ENCODE results near the gene ADGRV1. TPM values are rescaled to one million over a fixed set of nuclear protein-coding genes. Genes with fewer than 3 reads are reported as not detected.

ADGRV1 gene
- total and polyA plus RNA-seq, 9 of the 15 experiments (the other 6 are each of a cell fraction or from before 2014, with no cell fraction given) = 21.7 to 156 (median 58.2) TPM

DNA sequence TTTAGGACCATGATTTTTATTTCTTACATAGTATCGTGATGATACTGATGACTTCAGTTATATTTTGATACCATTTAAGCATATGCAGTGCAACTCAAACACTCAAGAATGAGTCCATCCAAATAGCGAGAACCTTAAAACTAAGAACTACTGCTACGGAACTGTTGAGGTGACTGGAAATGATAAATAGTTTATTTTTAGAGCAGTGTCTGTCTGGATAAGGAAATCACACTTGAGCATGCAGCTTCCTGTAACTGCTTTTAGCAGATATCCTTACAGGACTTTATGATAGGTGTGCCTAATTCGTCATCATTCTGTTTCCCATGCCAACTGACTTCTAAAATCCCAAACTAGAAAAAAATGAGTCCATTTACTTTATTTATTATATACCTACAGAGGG, 85.5 kb downstream of the ADGRV1 start (continued):
- TF ChIP-seq, protein P1, sequence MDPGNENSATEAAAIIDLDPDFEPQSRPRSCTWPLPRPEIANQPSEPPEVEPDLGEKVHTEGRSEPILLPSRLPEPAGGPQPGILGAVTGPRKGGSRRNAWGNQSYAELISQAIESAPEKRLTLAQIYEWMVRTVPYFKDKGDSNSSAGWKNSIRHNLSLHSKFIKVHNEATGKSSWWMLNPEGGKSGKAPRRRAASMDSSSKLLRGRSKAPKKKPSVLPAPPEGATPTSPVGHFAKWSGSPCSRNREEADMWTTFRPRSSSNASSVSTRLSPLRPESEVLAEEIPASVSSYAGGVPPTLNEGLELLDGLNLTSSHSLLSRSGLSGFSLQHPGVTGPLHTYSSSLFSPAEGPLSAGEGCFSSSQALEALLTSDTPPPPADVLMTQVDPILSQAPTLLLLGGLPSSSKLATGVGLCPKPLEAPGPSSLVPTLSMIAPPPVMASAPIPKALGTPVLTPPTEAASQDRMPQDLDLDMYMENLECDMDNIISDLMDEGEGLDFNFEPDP (CRISPR knock-in tag; IDR thresholded peaks at IDR 0.05) = no peak
- TF ChIP-seq, protein P2, sequence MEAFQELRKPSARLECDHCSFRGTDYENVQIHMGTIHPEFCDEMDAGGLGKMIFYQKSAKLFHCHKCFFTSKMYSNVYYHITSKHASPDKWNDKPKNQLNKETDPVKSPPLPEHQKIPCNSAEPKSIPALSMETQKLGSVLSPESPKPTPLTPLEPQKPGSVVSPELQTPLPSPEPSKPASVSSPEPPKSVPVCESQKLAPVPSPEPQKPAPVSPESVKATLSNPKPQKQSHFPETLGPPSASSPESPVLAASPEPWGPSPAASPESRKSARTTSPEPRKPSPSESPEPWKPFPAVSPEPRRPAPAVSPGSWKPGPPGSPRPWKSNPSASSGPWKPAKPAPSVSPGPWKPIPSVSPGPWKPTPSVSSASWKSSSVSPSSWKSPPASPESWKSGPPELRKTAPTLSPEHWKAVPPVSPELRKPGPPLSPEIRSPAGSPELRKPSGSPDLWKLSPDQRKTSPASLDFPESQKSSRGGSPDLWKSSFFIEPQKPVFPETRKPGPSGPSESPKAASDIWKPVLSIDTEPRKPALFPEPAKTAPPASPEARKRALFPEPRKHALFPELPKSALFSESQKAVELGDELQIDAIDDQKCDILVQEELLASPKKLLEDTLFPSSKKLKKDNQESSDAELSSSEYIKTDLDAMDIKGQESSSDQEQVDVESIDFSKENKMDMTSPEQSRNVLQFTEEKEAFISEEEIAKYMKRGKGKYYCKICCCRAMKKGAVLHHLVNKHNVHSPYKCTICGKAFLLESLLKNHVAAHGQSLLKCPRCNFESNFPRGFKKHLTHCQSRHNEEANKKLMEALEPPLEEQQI (IDR thresholded peaks at IDR 0.05) = no peak; the same call in 1 of the 2 replicates
- TF ChIP-seq NFIC (IDR thresholded peaks at IDR 0.05) (peak; percentile 91), OTX1 (CRISPR knock-in tag; IDR thresholded peaks at IDR 0.05) (no peak), ETV6 (IDR thresholded peaks at IDR 0.05; ENCODE audit: borderline replicate concordance in 1 of 2, low read depth in 2 of 2, low read length in 1 of 2) (peak in 1 of 2 experiments; percentile 75; a peak in 2 of 4 replicates), ETV6 (CRISPR knock-in tag; IDR thresholded peaks at IDR 0.05; ENCODE audit: borderline replicate concordance) (no peak), NCOA4 (IDR thresholded peaks at IDR 0.05; ENCODE audit: partially characterized antibody) (no peak), SRSF3 (IDR thresholded peaks at IDR 0.05; ENCODE audit: insufficient read depth, low read length) (no peak), RBBP5 (IDR thresholded peaks at IDR 0.05; ENCODE audit: borderline replicate concordance, insufficient read depth, low read length, poor library complexity, severe bottlenecking) (no peak), RFX1 (IDR thresholded peaks at IDR 0.05) (peak; percentile 80), ZNF707 (CRISPR knock-in tag; conservative IDR thresholded peaks at IDR 0.05) (no peak), KLF10 (CRISPR knock-in tag; IDR thresholded peaks at IDR 0.05) (no peak), SP1 (CRISPR knock-in tag; IDR thresholded peaks at IDR 0.05) (no peak), NUFIP1 (IDR thresholded peaks at IDR 0.05; ENCODE audit: partially characterized antibody) (no peak), MEF2D (tag; conservative IDR thresholded peaks at IDR 0.05; ENCODE audit: low read depth) (peak; percentile 99), GATAD2A (IDR thresholded peaks at IDR 0.05) (no peak), ZNF12 (CRISPR knock-in tag; IDR thresholded peaks at IDR 0.05) (no peak), ZNF197 (CRISPR knock-in tag; IDR thresholded peaks at IDR 0.05; ENCODE audit: low read depth) (peak; percentile 78; the same call in 1 of the 2 replicates), NFIX (CRISPR knock-in tag; IDR thresholded peaks at IDR 0.05; ENCODE audit: low read depth) (no peak)
- TF ChIP-seq, protein P3, sequence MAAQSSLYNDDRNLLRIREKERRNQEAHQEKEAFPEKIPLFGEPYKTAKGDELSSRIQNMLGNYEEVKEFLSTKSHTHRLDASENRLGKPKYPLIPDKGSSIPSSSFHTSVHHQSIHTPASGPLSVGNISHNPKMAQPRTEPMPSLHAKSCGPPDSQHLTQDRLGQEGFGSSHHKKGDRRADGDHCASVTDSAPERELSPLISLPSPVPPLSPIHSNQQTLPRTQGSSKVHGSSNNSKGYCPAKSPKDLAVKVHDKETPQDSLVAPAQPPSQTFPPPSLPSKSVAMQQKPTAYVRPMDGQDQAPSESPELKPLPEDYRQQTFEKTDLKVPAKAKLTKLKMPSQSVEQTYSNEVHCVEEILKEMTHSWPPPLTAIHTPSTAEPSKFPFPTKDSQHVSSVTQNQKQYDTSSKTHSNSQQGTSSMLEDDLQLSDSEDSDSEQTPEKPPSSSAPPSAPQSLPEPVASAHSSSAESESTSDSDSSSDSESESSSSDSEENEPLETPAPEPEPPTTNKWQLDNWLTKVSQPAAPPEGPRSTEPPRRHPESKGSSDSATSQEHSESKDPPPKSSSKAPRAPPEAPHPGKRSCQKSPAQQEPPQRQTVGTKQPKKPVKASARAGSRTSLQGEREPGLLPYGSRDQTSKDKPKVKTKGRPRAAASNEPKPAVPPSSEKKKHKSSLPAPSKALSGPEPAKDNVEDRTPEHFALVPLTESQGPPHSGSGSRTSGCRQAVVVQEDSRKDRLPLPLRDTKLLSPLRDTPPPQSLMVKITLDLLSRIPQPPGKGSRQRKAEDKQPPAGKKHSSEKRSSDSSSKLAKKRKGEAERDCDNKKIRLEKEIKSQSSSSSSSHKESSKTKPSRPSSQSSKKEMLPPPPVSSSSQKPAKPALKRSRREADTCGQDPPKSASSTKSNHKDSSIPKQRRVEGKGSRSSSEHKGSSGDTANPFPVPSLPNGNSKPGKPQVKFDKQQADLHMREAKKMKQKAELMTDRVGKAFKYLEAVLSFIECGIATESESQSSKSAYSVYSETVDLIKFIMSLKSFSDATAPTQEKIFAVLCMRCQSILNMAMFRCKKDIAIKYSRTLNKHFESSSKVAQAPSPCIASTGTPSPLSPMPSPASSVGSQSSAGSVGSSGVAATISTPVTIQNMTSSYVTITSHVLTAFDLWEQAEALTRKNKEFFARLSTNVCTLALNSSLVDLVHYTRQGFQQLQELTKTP (IDR thresholded peaks at IDR 0.05; ENCODE audit: low read depth in 1 of 2, partially characterized antibody in 2 of 2) = peak; percentile 68 to 93
- TF ChIP-seq, protein P4, sequence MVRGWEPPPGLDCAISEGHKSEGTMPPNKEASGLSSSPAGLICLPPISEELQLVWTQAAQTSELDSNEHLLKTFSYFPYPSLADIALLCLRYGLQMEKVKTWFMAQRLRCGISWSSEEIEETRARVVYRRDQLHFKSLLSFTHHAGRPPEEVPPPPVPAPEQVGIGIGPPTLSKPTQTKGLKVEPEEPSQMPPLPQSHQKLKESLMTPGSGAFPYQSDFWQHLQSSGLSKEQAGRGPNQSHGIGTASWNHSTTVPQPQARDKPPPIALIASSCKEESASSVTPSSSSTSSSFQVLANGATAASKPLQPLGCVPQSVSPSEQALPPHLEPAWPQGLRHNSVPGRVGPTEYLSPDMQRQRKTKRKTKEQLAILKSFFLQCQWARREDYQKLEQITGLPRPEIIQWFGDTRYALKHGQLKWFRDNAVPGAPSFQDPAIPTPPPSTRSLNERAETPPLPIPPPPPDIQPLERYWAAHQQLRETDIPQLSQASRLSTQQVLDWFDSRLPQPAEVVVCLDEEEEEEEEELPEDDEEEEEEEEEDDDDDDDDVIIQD (CRISPR knock-in tag; IDR thresholded peaks at IDR 0.05) = no peak

Data from K562 (cell line).